Measurements from ENCODE around the gene GLT6D1.

- TF ChIP-seq, protein P1, sequence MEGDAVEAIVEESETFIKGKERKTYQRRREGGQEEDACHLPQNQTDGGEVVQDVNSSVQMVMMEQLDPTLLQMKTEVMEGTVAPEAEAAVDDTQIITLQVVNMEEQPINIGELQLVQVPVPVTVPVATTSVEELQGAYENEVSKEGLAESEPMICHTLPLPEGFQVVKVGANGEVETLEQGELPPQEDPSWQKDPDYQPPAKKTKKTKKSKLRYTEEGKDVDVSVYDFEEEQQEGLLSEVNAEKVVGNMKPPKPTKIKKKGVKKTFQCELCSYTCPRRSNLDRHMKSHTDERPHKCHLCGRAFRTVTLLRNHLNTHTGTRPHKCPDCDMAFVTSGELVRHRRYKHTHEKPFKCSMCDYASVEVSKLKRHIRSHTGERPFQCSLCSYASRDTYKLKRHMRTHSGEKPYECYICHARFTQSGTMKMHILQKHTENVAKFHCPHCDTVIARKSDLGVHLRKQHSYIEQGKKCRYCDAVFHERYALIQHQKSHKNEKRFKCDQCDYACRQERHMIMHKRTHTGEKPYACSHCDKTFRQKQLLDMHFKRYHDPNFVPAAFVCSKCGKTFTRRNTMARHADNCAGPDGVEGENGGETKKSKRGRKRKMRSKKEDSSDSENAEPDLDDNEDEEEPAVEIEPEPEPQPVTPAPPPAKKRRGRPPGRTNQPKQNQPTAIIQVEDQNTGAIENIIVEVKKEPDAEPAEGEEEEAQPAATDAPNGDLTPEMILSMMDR (CRISPR knock-in tag; IDR thresholded peaks at IDR 0.05), result no peak
- TF ChIP-seq, protein P2, sequence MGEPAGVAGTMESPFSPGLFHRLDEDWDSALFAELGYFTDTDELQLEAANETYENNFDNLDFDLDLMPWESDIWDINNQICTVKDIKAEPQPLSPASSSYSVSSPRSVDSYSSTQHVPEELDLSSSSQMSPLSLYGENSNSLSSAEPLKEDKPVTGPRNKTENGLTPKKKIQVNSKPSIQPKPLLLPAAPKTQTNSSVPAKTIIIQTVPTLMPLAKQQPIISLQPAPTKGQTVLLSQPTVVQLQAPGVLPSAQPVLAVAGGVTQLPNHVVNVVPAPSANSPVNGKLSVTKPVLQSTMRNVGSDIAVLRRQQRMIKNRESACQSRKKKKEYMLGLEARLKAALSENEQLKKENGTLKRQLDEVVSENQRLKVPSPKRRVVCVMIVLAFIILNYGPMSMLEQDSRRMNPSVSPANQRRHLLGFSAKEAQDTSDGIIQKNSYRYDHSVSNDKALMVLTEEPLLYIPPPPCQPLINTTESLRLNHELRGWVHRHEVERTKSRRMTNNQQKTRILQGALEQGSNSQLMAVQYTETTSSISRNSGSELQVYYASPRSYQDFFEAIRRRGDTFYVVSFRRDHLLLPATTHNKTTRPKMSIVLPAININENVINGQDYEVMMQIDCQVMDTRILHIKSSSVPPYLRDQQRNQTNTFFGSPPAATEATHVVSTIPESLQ (CRISPR knock-in tag; conservative IDR thresholded peaks at IDR 0.05), result no peak
- TF ChIP-seq ZNF441 (CRISPR knock-in tag; IDR thresholded peaks at IDR 0.05; ENCODE audit: borderline replicate concordance), result no peak
- no peak for TF ChIP-seq HNRNPUL1 (IDR thresholded peaks at IDR 0.05; ENCODE audit: low read depth, low read length)
These were observed 24.5 kb upstream of the GLT6D1 start for GRCh38 chr9:135663857-135664256.
